ENCODE data around the gene ATG10.

- TF ChIP-seq CTCF (IDR thresholded peaks at IDR 0.05; ENCODE audit: low read length) (no peak), EZH2 (IDR thresholded peaks at IDR 0.05; ENCODE audit: borderline replicate concordance, low read length) (no peak)
Observed at GRCh38 chr5:82211855-82212572, 240.2 kb downstream of the ATG10 start.

Data from OCI-LY1 (cell line).